HEK293T (cell line): ENCODE results near the gene MYO15B.

Experiments
- CTCF ChIA-PET: fragments of 350-600 bp; formaldehyde crosslinking; extraction: SDS; loops from one replicate; lab custom pipeline; 2021; ENCODE audit warnings: antibody characterized with exemption, inconsistent platforms; lab: Yijun Ruan, JAX
- POLR2A ChIA-PET: fragments of 350-600 bp; formaldehyde crosslinking; extraction: SDS; loops from one replicate; lab custom pipeline; 2020; ENCODE audit warnings: antibody characterized with exemption, inconsistent platforms; lab: Yijun Ruan, JAX
- DNase-seq: peaks from one replicate; pipeline ENCODE4 v3.0.0; 2012; ENCODE audit warnings: mixed read lengths; ENCODE audit errors: extremely low spot score
- ARNT ChIP-seq: fragments of 450-650 bp; IDR thresholded peaks from 2 replicates; pipeline ENCODE4 v1.6.1; 2017; ENCODE audit warnings: mild to moderate bottlenecking
- BHLHE40 ChIP-seq: fragments of 450-650 bp; IDR thresholded peaks from 2 replicates; pipeline ENCODE4 v1.6.1; 2016; ENCODE audit warnings: mild to moderate bottlenecking, moderate library complexity, borderline replicate concordance
- CTBP1 ChIP-seq: fragments of 450-650 bp; IDR thresholded peaks from 2 replicates; pipeline ENCODE4 v1.6.1; 2016; ENCODE audit warnings: borderline replicate concordance
- ELF4 ChIP-seq: fragments of 450-650 bp; IDR thresholded peaks from 2 replicates; pipeline ENCODE4 v1.6.1; 2017; ENCODE audit warnings: antibody characterized with exemption
- FOXA1 ChIP-seq: fragments of 450-650 bp; IDR thresholded peaks from 2 replicates; pipeline ENCODE4 v1.6.1; 2016; ENCODE audit warnings: mild to moderate bottlenecking
- FOXK2 ChIP-seq: fragments of 450-650 bp; IDR thresholded peaks from 2 replicates; pipeline ENCODE4 v1.6.1; 2016; ENCODE audit warnings: mild to moderate bottlenecking
- FOXM1 ChIP-seq: fragments of 450-650 bp; IDR thresholded peaks from 2 replicates; pipeline ENCODE4 v1.6.1; 2017; ENCODE audit warnings: mild to moderate bottlenecking, borderline replicate concordance
- HDGF ChIP-seq: fragments of 450-650 bp; IDR thresholded peaks from 2 replicates; pipeline ENCODE4 v1.6.1; 2017; ENCODE audit warnings: antibody characterized with exemption, borderline replicate concordance
- L3MBTL2 ChIP-seq: fragments of 450-650 bp; conservative IDR thresholded peaks from 2 replicates; pipeline ENCODE4 v1.6.1; 2016; ENCODE audit warnings: mild to moderate bottlenecking
- LEF1 ChIP-seq: fragments of 450-650 bp; IDR thresholded peaks from 2 replicates; pipeline ENCODE4 v1.6.1; 2017; ENCODE audit warnings: mild to moderate bottlenecking, borderline replicate concordance
- NFRKB ChIP-seq: fragments of 450-650 bp; IDR thresholded peaks from 2 replicates; pipeline ENCODE4 v1.6.1; 2016; ENCODE audit warnings: mild to moderate bottlenecking, moderate library complexity
- SP1 ChIP-seq: fragments of 450-650 bp; IDR thresholded peaks from 2 replicates; pipeline ENCODE4 v1.6.1; 2017
- SUZ12 ChIP-seq: fragments of 450-650 bp; IDR thresholded peaks from 2 replicates; pipeline ENCODE4 v1.6.1; 2016; ENCODE audit warnings: mild to moderate bottlenecking
- TARDBP ChIP-seq: fragments of 450-650 bp; IDR thresholded peaks from 2 replicates; pipeline ENCODE4 v1.6.1; 2016
- ZNF384 ChIP-seq: fragments of 450-650 bp; IDR thresholded peaks from 2 replicates; pipeline ENCODE4 v1.6.1; 2016
- TF ChIP-seq, protein P1 (sequence below): fragments of 450-650 bp; IDR thresholded peaks from 2 replicates; pipeline ENCODE4 v1.6.1; 2016

Gene MYO15B

DNA sequence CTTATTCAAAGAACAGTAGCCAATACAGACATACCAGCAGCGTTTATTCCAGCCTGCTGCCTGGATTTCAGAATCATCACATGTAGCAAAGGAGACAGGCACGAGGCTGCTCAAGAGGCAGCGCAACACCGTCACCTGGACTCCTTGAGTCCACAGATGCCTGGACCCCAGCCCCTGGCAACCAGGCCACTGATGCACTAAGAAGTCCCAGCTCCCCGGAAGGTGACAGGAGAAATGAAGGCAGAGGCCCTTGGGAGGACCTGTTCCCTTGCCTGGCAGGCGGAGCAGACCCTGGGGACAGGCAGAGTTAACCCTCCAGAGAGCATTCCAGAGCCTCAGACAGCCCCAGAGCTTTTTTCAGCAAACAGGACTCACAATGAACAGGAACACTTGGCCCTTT lies 62.1 kb downstream of the MYO15B start:
- DNase-seq = no peak
- ChIA-PET CTCF (interaction anchor here (10.4 kb wide), 1 partner anchor 16 kb away, joined by 69 read pairs; the partner anchor contains the start of gene SMIM5), POLR2A (interaction anchor here (1.1 to 3.7 kb wide), 3 partner anchors 17 to 130 kb away, joined by 4 to 12 read pairs (median 4); partner anchors contain the start of genes RECQL5 and SAP30BP)
- TF ChIP-seq ARNT = no peak
- TF ChIP-seq FOXA1 = no peak
- TF ChIP-seq ZNF384 = no peak
- no peak for TF ChIP-seq SP1
- TF ChIP-seq L3MBTL2 = no peak
- TF ChIP-seq NFRKB = no peak
- TF ChIP-seq TARDBP = no peak
- TF ChIP-seq FOXK2 = no peak
- TF ChIP-seq, protein P1, sequence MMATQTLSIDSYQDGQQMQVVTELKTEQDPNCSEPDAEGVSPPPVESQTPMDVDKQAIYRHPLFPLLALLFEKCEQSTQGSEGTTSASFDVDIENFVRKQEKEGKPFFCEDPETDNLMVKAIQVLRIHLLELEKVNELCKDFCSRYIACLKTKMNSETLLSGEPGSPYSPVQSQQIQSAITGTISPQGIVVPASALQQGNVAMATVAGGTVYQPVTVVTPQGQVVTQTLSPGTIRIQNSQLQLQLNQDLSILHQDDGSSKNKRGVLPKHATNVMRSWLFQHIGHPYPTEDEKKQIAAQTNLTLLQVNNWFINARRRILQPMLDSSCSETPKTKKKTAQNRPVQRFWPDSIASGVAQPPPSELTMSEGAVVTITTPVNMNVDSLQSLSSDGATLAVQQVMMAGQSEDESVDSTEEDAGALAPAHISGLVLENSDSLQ = no peak

GRCh38 chr17:75650874-75651273 lies 63.3 kb downstream of the MYO15B start:
- no peak for DNase-seq
- ChIA-PET POLR2A (interaction anchor here (3.7 kb wide), 1 partner anchor 16 kb away, joined by 12 read pairs; the partner anchor contains the start of genes RECQL5 and SAP30BP), CTCF (interaction anchor here (4.0 to 10.4 kb wide), 2 partner anchors 17 kb away, joined by 33 to 69 read pairs; partner anchors contain the start of gene SMIM5)
- TF ChIP-seq NFRKB (no peak), HDGF (no peak), ELF4 (no peak), ARNT (no peak), L3MBTL2 (no peak), TARDBP (no peak), SP1 (no peak), BHLHE40 (no peak)
- TF ChIP-seq, protein P1 = no peak

DNA sequence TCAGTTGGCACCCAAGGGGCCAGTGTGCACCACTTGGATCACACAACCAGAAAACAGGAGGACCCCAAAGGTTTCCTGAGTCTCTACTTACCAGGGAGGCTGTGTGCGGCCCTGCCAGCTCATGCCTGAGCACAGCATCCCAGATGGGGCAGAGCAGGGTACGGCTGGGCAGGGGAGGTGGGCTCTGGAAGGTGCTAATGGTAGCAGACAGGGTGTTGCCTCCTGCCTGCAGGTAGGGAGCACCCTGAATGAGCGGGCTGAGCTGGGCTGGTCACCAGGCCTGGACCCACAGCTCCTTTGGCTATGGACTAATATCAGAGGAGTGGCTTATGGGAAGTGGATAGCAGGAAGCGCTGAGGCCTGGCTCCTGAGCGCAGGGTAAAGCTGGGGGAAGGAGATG lies 64.7 kb downstream of the MYO15B start:
- ChIA-PET POLR2A (interaction anchor here (2.1 to 3.7 kb wide), 2 partner anchors 14 to 19 kb away, joined by 5 to 12 read pairs; partner anchors contain the start of genes RECQL5, SAP30BP and SMIM5), CTCF (interaction anchor here (0.6 to 4.0 kb wide), 7 partner anchors 10 to 98 kb away, joined by 4 to 33 read pairs (median 5); partner anchors contain the start of genes RECQL5 and SMIM5)
- DNase-seq = no peak
- no peak for TF ChIP-seq BHLHE40
- TF ChIP-seq LEF1 = no peak
- no peak for TF ChIP-seq TARDBP
- no peak for TF ChIP-seq CTBP1
- TF ChIP-seq, protein P1 = no peak
- no peak for TF ChIP-seq FOXK2
- no peak for TF ChIP-seq SP1
- TF ChIP-seq L3MBTL2 = no peak

DNA sequence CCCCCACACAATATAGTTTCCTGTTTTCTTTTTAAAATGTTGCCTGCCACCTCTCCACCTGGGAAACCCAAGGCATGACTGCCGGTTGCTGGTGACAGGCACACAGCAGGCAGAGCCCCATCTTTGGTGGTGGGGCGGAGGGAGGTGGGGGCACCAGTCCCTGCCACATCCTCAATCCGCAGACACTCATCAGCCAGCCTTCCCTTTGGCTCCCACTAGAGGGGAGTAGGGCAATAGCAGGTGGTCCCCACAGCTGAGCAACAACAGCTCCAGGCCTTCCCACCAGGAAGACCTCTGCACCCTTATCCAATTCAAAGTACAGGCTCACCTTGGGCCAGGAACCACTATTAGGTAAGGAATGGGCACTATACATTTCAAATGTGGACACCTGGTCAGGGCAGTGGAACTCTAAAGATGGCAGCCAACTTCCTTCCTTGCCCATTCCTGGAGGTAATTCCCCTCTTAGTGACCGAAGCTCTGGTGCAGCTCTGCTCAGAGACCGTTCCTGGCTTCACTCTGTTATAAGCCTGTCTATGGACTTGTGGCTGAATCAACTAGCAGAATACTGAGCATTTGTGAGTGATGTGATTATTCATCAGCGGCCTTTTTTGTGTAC lies 65.4 kb downstream of the MYO15B start:
- ChIA-PET POLR2A (interaction anchor here (1.7 to 3.7 kb wide), 3 partner anchors 12 to 20 kb away, joined by 4 to 12 read pairs (median 5); partner anchors contain the start of genes RECQL5, SAP30BP and SMIM5), CTCF (interaction anchor here (0.6 to 4.0 kb wide), 7 partner anchors 10 to 97 kb away, joined by 4 to 33 read pairs (median 5); partner anchors contain the start of genes RECQL5 and SMIM5)
- no peak for TF ChIP-seq LEF1
- no peak for TF ChIP-seq ARNT
- TF ChIP-seq HDGF = no peak
- no peak for TF ChIP-seq FOXM1
- TF ChIP-seq CTBP1 = no peak
- no peak for TF ChIP-seq NFRKB
- TF ChIP-seq BHLHE40 = no peak
- no peak for TF ChIP-seq ZNF384
- no peak for TF ChIP-seq FOXK2
- TF ChIP-seq FOXA1 = no peak
- no peak for TF ChIP-seq SUZ12
- DNase-seq = peak; percentile 80

DNA sequence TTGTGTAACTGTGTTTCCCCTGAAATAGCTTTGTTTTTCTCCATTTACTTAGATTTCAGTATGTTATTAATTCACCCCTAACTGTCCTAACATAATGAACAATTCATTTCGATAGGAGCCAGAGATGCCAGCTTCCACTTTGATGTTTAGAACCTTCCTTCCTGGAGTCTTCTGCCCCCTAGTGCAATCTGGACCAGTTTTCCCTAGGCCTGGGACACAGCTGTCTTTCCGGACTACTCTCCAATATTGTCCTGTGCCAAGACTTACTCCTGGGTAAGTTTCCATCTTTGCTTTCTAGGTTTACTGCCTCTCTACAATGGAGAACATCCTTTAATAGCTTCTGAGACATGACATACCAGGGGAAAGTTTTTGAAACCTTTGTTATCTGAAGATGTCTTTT lies 66.6 kb downstream of the MYO15B start:
- CTCF ChIA-PET = interaction anchor here (0.5 to 4.0 kb wide), 7 partner anchors 8 to 519 kb away, joined by 3 to 33 read pairs (median 6); partner anchors contain the start of gene SMIM5
- no peak for DNase-seq
- POLR2A ChIA-PET = interaction anchor here (1.1 to 1.7 kb wide), 3 partner anchors 13 to 126 kb away, joined by 4 to 6 read pairs (median 4); partner anchors contain the start of genes RECQL5 and SAP30BP
- no peak for TF ChIP-seq ZNF384
- TF ChIP-seq FOXM1 = no peak
- no peak for TF ChIP-seq LEF1
- no peak for TF ChIP-seq FOXA1
- no peak for TF ChIP-seq SUZ12
- no peak for TF ChIP-seq CTBP1
- no peak for TF ChIP-seq TARDBP
- TF ChIP-seq, protein P1 = no peak
